ENCODE measurements around the gene IL21R. TPM values are rescaled to one million over a fixed set of nuclear protein-coding genes. Genes with fewer than 3 reads are reported as not detected.

IL21R gene
- total and polyA plus RNA-seq, 2 donors (not counting 3 experiments of a cell fraction or from before 2014, with no cell fraction given): 0.03 TPM; not detected in 1

GRCh38 chr16:27430512-27430911, 28.5 kb downstream of the IL21R start:
- H3K27me3 ChIP-seq (ENCODE audit: control insufficient read depth in 2 of 2, insufficient read depth in 2 of 2, low read length in 2 of 2): no peaks in the 10 kb centered on the region
- intact Hi-C loops (cut with micrococcal nuclease): no loop called here

More at GRCh38 chr16:27430512-27430911, 28.5 kb downstream of the IL21R start:
- BruUV-seq (replicated peaks): no TSS peak
- H3K9me1 ChIP-seq (replicated peaks; ENCODE audit: control insufficient read depth, extremely low read depth, insufficient read depth, low read length): no peaks in the 10 kb centered on the region
- no peak for FAIRE-seq
- H4K20me1 ChIP-seq (replicated peaks; ENCODE audit: control insufficient read depth, extremely low read depth, insufficient read depth, low read length): no peaks in the 10 kb centered on the region
- dilution Hi-C loops (cut with MboI; ENCODE audit: extremely low pct_ligation_motif_present, low sequenced_read_pairs): no loop called here
- CTCF ChIA-PET: interaction anchor here (1.1 kb wide), 2 partner anchors 14 to 320 kb away, joined by 3 read pairs; no protein-coding TSS in a partner anchor
- H3K9me3 ChIP-seq (replicated peaks; ENCODE audit: control insufficient read depth, insufficient read depth, low read length): no peaks in the 10 kb centered on the region
- no peaks in the 10 kb centered on the region for H3K36me3 ChIP-seq (ENCODE audit: control insufficient read depth in 2 of 2, extremely low read depth in 1 of 2, insufficient read depth in 2 of 2, low read length in 2 of 2)
- POLR2A ChIA-PET: no interaction called here
- no peak overlapping the region for H3K27ac ChIP-seq (ENCODE audit: insufficient read depth, low read depth, low read length)
- H2AFZ ChIP-seq (ENCODE audit: low read depth, low read length): no peak overlapping the region
- H3K4me3 ChIP-seq (replicated peaks in 1 of 3; ENCODE audit: insufficient read depth in 1 of 3, low read depth in 1 of 3, low read length in 3 of 3): no peak overlapping the region
- TF ChIP-seq JUN (IDR thresholded peaks at IDR 0.05; ENCODE audit: borderline replicate concordance, insufficient read depth, insufficient read length, low read depth) (no peak), MAX (IDR thresholded peaks at IDR 0.05; ENCODE audit: insufficient read depth, insufficient read length) (no peak), EZH2 (IDR thresholded peaks at IDR 0.05; ENCODE audit: borderline replicate concordance, low read depth, low read length, severe bottlenecking) (no peak), FOS (IDR thresholded peaks at IDR 0.05; ENCODE audit: borderline replicate concordance, insufficient read depth, low read length) (no peak), POLR2AphosphoS5 (IDR thresholded peaks at IDR 0.05; ENCODE audit: insufficient read depth, low read depth, low read length) (no peak), GATA2 (IDR thresholded peaks at IDR 0.05; ENCODE audit: insufficient read depth, insufficient read length, low read depth, low read length) (no peak), POLR2A (IDR thresholded peaks at IDR 0.05; ENCODE audit: low read depth, low read length) (no peak), MYC (IDR thresholded peaks at IDR 0.05; ENCODE audit: low read depth, low read length) (no peak), CTCF (IDR thresholded peaks at IDR 0.05; ENCODE audit: extremely low read depth in 1 of 2, insufficient read depth in 1 of 2, low read depth in 1 of 2, low read length in 2 of 2) (no peak)
- no peaks in the 10 kb centered on the region for H3K4me1 ChIP-seq (ENCODE audit: control insufficient read depth, extremely low read depth, insufficient read depth, low read length)
- H3K9ac ChIP-seq (replicated peaks; ENCODE audit: extremely low read depth, insufficient read depth, low read length): no peak overlapping the region
- H3K4me2 ChIP-seq (ENCODE audit: insufficient read depth, low read length): no peak overlapping the region
- no peak for DNase-seq (ENCODE audit: low read depth, low spot score)
- H3K79me2 ChIP-seq (ENCODE audit: control insufficient read depth, insufficient read depth, low read length): no peaks in the 10 kb centered on the region
